Testis (tissue), 3 donors: ENCODE data around the gene SHISA7. TPM values are rescaled to one million over a fixed set of nuclear protein-coding genes. Genes with fewer than 3 reads are reported as not detected.

Source experiments
- DNase-seq: peaks from one replicate; pipeline ENCODE4 v3.0.0-alpha.2; 2019
- H3K27ac ChIP-seq, 2 donors: fragments of 200-600 bp; sonication (generic); one replicate each; pipeline ENCODE4 v1.5.1; 2019
- H3K27me3 ChIP-seq: fragments of 200-600 bp; sonication (generic); one replicate; pipeline ENCODE4 v1.5.1; 2019
- H3K36me3 ChIP-seq: fragments of 200-600 bp; sonication (generic); one replicate; pipeline ENCODE4 v1.5.1; 2017; ENCODE audit warnings: low read depth; ENCODE audit errors: missing control alignments
- H3K4me1 ChIP-seq: fragments of 200-600 bp; sonication (generic); one replicate; pipeline ENCODE4 v1.5.1; 2019
- H3K4me3 ChIP-seq, 2 donors: fragments of 200-600 bp; sonication (generic); one replicate each; pipeline ENCODE4 v1.5.1; 2017 to 2019
- H3K9me3 ChIP-seq: fragments of 200-600 bp; sonication (generic); one replicate; pipeline ENCODE4 v1.5.1; 2017
- POLR2A ChIP-seq: fragments of 450-650 bp; IDR thresholded peaks from one replicate; pipeline ENCODE4 v1.6.1; 2017; ENCODE audit warnings: antibody characterized with exemption, mild to moderate bottlenecking, moderate library complexity
- WGBS, 2 donors: methylation state at CpG; one replicate each; pipeline ENCODE4 v1.1.5; 2018; 5-methylcytosine and 5-hydroxymethylcytosine counted together
- intact Hi-C: fragments of 100-400 bp; cut with DNase I; formaldehyde crosslinking; loops from one replicate; pipeline ENCODE4 v1.15.1; 2023; ENCODE audit warnings: low total_unique reads
- polyA plus RNA-seq: library from polyadenylated mRNA; stranded (reverse); fragments of 350-450 nt; fragmentation: Illumina TruSeq; extraction: RNeasy Lipid Tissue Mini Kit (QIAGEN cat#74804); gene quantifications from one replicate; pipeline ENCODE4 v1.2.3, GENCODE V29; 2014; ENCODE audit warnings: low read depth, low replicate concordance; ENCODE audit not compliant: insufficient read depth
- total RNA-seq, 2 donors: library from RNA; depleted of rRNA; stranded (reverse); fragments of >200 nt; gene quantifications; one replicate each; pipeline ENCODE4 v1.2.3, GENCODE V29; 2016
- TF ChIP-seq, protein P1 (sequence below), 3 experiments: fragments of 450-650 bp in 2 of 3; fragments of 200-600 bp in 1 of 3; sonication (generic) in 1 of 3; IDR thresholded peaks; one replicate each; pipeline ENCODE4 v1.5.1; 2016 to 2019; ENCODE audit warnings: antibody characterized with exemption in 3 of 3, mild to moderate bottlenecking in 2 of 3, moderate library complexity in 1 of 3

The SHISA7 gene
- total and polyA plus RNA-seq, 3 donors from 2014 or later, result 0.43 to 1.0 (median 0.45) TPM

DNA sequence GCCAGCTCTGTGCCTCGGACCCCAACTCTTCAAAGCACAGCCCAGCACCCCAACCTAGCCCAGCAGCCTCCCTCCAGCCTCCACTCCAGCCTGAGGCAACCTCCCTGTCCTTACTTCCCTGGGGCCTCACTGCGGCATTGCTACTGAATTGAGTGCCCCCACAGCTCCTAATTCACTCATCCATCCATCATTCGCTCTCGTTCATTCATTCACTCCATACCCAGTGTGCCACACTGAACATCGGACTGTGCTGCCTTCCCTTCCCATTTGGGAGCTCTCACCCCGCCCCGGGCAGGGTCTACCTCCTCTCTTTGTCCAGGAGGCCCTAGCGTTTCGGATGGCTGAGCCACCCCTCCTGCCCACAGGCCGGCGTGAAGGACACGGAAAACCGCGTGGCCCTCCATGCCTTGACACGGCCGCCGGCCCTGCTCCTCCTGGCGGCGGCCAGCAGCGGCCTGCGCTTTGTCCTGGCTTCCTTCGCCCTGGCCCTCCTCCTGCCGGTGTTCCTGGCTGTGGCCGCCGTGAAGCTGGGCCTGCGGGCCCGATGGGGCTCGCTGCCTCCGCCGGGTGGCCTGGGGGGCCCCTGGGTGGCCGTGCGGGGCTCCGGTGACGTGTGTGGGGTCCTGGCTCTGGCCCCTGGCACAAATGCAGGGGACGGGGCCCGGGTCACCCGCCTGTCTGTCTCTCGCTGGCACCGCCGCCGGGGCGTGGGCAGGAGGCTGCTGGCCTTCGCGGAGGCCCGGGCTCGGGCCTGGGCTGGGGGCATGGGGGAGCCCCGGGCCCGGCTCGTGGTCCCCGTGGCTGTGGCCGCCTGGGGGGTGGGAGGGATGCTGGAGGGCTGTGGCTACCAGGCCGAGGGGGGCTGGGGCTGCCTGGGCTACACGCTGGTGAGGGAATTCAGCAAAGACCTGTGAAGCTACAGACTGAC lies 43.2 kb upstream of the SHISA7 start:
- no peaks in the 10 kb centered on the region for H3K27me3 ChIP-seq
- TF ChIP-seq, protein P1, sequence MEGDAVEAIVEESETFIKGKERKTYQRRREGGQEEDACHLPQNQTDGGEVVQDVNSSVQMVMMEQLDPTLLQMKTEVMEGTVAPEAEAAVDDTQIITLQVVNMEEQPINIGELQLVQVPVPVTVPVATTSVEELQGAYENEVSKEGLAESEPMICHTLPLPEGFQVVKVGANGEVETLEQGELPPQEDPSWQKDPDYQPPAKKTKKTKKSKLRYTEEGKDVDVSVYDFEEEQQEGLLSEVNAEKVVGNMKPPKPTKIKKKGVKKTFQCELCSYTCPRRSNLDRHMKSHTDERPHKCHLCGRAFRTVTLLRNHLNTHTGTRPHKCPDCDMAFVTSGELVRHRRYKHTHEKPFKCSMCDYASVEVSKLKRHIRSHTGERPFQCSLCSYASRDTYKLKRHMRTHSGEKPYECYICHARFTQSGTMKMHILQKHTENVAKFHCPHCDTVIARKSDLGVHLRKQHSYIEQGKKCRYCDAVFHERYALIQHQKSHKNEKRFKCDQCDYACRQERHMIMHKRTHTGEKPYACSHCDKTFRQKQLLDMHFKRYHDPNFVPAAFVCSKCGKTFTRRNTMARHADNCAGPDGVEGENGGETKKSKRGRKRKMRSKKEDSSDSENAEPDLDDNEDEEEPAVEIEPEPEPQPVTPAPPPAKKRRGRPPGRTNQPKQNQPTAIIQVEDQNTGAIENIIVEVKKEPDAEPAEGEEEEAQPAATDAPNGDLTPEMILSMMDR (IDR thresholded peaks at IDR 0.05), result peak in 1 of 3 experiments; percentile 14
- TF ChIP-seq POLR2A, result no peak
- no peak overlapping the region for H3K4me3 ChIP-seq
- H3K4me1 ChIP-seq, result peaks cover 40% of the 10 kb centered on the region
- no peaks in the 10 kb centered on the region for H3K36me3 ChIP-seq
- 38 to 61% methylated on average over 25 to 49 of the region's 53 CpGs for WGBS, 2 donors
- no peak for DNase-seq
- intact Hi-C loops, result no loop called here
- H3K27ac ChIP-seq, result peak overlapping the region; percentile 89 to 94
- H3K9me3 ChIP-seq, result no peaks in the 10 kb centered on the region

DNA sequence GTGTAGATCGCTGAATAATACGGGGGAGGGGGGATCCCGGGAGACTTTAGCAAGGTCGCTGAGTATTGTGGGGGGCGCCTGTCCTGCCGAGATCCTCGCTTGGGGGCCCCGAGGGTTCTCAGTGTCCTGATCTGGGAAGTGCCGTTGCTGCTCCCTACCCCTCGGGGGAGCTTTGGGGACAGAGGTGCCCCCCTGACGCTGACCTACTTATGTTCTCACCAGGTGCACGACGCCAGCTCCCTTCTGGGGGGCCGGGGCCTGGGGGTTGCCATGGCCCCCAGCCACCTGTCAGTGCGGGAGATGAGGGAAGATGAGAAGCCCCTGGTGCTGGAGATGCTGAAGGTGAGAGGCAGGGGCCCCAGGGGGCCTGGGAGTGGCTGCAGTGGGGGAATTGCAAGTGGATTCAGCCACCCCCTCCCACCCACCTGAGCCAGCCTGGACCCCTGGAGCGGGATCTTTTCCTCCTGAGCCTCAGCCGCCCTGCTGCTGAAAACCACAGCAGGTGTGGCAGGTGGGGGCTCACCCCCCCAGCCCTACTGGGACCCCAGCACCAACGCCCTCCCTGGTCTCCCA lies 42.4 kb upstream of the SHISA7 start:
- H3K4me3 ChIP-seq, result peak overlapping the region; percentile 57 to 74
- no peaks in the 10 kb centered on the region for H3K27me3 ChIP-seq
- no peaks in the 10 kb centered on the region for H3K9me3 ChIP-seq
- H3K4me1 ChIP-seq, result peaks cover 46% of the 10 kb centered on the region
- no peak for DNase-seq
- 21 to 40% methylated on average over 1 to 18 of the region's 18 CpGs for WGBS, 2 donors
- H3K27ac ChIP-seq, result peak overlapping the region; percentile 78 to 94
- H3K36me3 ChIP-seq, result no peaks in the 10 kb centered on the region
- intact Hi-C loops, result no loop called here
- TF ChIP-seq, protein P1 (IDR thresholded peaks at IDR 0.05), result no peak
- no peak for TF ChIP-seq POLR2A

DNA sequence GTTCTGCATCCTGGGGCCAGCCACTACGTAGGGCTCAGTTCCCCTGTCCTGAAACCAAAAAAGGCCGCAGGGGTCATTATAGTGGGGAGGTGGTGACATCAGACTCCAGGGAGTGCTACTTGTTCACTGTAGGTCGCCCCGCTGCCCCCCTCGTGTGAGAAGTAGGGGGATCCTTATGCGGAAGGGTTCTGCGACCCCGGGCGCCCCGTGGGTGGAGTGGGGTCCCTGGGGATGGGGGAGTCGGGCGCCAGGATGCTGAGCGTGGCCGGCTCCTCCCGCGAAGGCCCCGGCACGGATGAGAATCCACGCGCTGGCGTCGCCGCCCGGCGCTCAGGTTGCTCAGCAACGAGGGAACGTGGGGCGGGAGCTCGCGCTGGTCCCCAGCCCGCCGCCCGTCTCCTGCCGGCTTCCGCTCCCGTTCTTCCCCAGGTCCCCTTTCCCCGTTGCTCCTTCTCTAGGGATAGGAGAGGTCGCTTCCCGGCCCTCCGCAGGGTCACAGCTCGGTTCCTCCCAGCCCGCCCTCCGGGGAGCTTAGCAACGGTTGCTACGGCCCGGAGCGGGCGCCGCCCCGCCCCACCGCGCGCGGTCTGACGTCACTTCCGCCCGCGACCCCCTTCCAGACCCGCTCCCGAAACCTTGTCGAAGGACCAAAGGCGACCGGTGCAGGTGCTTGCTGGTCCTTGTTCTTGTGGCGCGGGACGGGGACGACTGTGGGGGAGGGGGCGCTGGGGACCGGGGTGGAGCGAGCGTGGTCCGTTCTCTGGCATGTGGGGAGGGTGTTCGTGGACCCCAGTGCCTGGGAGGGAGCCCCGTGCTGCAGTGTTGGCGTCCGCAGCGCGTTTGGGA lies 41.7 kb upstream of the SHISA7 start, which contains the start of gene NAT14:
Gene NAT14, plus strand, starts transcription at position 596 of the 846 bp plus-strand sequence. CDS start 521 bp downstream, outside the sequence.
- peak; percentile 69 for DNase-seq
- Histone ChIP-seq H3K4me3 (peak within 1 kb of the TSS; percentile 57 to 74), H3K36me3 (no peaks in the 10 kb centered on the region), H3K9me3 (no peaks in the 10 kb centered on the region), H3K4me1 (peaks cover 51% of the 10 kb centered on the region), H3K27me3 (no peaks in the 10 kb centered on the region), H3K27ac (peak within 1 kb of the TSS; percentile 78 to 94)
- intact Hi-C loops, result no loop called here
- 1 to 13% methylated on average over 7 to 78 of the region's 78 CpGs for WGBS, 2 donors
- TF ChIP-seq, protein P1 (IDR thresholded peaks at IDR 0.05), result no peak
- no peak for TF ChIP-seq POLR2A

DNA sequence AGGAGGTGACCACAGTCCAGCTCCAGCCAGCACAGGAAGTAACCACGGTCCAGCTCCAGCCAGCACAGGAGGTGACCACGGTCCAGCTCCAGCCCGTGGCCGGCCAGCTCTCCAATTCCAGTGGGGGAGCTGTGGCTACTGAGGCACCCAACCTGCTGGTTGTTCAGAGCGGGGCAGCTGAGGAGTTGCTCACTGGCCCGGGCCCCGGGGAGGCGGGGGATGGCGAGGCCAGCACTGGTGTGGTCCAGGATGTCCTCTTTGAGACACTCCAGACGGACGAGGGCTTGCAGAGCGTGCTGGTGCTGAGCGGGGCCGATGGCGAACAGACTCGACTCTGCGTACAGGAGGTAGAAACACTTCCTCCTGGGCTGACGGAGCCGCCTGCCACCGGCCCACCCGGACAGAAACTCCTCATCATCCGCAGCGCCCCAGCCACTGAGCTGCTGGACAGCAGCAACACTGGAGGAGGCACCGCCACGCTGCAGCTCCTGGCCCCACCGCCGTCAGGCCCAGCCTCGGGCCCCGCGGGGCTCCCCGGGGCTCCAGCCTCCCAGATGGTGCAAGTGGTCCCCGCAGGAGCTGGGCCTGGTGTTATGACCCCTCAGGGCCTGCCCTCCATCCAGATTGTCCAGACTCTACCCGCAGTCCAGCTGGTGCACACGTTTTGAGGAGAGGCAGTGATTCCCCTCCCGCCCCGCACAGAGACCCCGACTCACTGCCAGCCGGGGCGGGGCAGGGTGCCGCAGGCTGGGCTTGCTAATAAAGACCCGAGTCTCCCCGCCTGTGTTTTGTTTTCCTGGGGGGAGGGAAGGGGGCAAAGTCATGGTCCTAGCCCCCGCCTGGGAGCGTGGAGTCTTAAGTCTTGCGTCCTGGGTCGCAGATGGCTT lies 40.8 kb upstream of the SHISA7 start:
- Histone ChIP-seq H3K27me3 (no peaks in the 10 kb centered on the region), H3K4me3 (peak overlapping the region; percentile 57 to 74), H3K9me3 (no peaks in the 10 kb centered on the region), H3K36me3 (no peaks in the 10 kb centered on the region), H3K4me1 (peaks cover 58% of the 10 kb centered on the region), H3K27ac (peak overlapping the region in 1 of 2 donors; percentile 94)
- no peak for TF ChIP-seq POLR2A
- TF ChIP-seq, protein P1 (IDR thresholded peaks at IDR 0.05), result no peak
- WGBS, 2 donors, result 35 to 68% methylated on average over 15 to 46 of the region's 46 CpGs
- intact Hi-C loops, result no loop called here
- DNase-seq, result no peak
